Ishikawa (cell line): Measurements from ENCODE around the gene RAD51B.

ENCODE experiments used
- NFIC ChIP-seq: IDR thresholded peaks from 2 replicates; pipeline ENCODE4 v1.6.1; 2012
- RAD21 ChIP-seq: IDR thresholded peaks from 2 replicates; pipeline ENCODE4 v1.6.1; 2012; ENCODE audit warnings: low read depth
- REST ChIP-seq: IDR thresholded peaks from 2 replicates; pipeline ENCODE4 v1.6.1; 2012; ENCODE audit warnings: low read depth, mild to moderate bottlenecking
- TEAD4 ChIP-seq: IDR thresholded peaks from 2 replicates; pipeline ENCODE4 v1.6.1; 2012
- YY1 ChIP-seq: IDR thresholded peaks from 2 replicates; pipeline ENCODE4 v1.6.1; 2012; ENCODE audit warnings: low read depth
- ZBTB7A ChIP-seq: IDR thresholded peaks from 2 replicates; pipeline ENCODE4 v1.6.1; 2012; ENCODE audit warnings: low read depth
- TF ChIP-seq, protein P1 (sequence below): IDR thresholded peaks from 2 replicates; pipeline ENCODE4 v1.6.1; 2012

DNA sequence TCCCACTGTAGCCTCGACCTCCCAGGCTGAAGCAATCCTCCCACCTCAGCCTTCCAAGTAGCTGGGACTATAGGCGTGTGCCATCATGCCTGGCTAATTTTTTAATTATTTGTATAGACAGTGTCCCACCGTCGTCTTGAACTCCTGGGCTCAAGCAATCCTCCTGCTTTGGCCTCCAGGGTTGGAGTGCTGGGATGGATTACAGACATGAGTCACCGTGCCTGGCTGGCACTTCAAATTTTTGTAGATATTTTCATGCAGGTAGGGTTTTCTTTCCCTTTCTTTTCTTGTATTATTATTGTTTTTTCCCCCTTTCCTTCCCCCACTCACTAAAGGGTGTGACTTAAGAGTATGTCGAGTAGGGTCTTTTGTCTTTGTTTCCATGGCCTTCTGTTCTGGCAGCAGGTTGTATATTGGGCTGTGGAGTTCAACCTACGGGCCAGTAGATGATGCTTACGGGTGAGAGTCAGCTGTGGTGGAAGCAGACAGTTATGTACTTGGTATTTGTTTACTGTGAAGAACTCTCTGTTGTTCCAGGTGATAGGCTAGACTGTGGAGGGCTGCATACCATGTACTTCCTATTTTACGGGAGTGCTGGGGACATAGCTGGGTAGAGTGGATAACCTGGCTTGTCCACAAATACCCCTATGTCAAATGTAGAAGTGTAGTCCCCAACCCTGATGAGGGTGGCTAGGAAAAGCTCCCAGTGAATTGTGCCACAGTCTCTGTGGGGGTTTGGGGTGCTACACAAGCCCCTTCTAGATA is 30.7 kb downstream of the RAD51B start:
- no peak for TF ChIP-seq NFIC
- no peak for TF ChIP-seq REST
- TF ChIP-seq YY1 = no peak
- no peak for TF ChIP-seq ZBTB7A
- TF ChIP-seq RAD21 = no peak
- TF ChIP-seq TEAD4 = no peak
- TF ChIP-seq, protein P1, sequence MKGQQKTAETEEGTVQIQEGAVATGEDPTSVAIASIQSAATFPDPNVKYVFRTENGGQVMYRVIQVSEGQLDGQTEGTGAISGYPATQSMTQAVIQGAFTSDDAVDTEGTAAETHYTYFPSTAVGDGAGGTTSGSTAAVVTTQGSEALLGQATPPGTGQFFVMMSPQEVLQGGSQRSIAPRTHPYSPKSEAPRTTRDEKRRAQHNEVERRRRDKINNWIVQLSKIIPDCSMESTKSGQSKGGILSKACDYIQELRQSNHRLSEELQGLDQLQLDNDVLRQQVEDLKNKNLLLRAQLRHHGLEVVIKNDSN = no peak
